ENCODE measurements around the gene ADTRP.
A peak's percentile ranks its signal among the peaks of the same experiment; 100 is the strongest.

ADTRP gene

GRCh38 chr6:11795403-11795802 is 16.8 kb upstream of the ADTRP start:
- no peak for TF ChIP-seq CTCF (IDR thresholded peaks at IDR 0.05; ENCODE audit: low read depth, low read length, missing control alignments)
- DNase-seq (ENCODE audit: low read depth) = no peak
- no peak overlapping the region for H3K4me3 ChIP-seq (ENCODE audit: low read depth, low read length)

GRCh38 chr6:11793277-11793676 is 14.7 kb upstream of the ADTRP start:
- no peak for DNase-seq (ENCODE audit: low read depth)
- H3K4me3 ChIP-seq (ENCODE audit: low read depth, low read length) = no peak overlapping the region
- TF ChIP-seq CTCF (IDR thresholded peaks at IDR 0.05; ENCODE audit: low read depth, low read length, missing control alignments) = no peak

- DNase-seq (ENCODE audit: low read depth) = no peak
- no peak for TF ChIP-seq CTCF (IDR thresholded peaks at IDR 0.05; ENCODE audit: low read depth, low read length, missing control alignments)
- no peak overlapping the region for H3K4me3 ChIP-seq (ENCODE audit: low read depth, low read length)
These were observed 12.9 kb upstream of the ADTRP start for GRCh38 chr6:11791354-11792107.

- no peak for TF ChIP-seq CTCF (IDR thresholded peaks at IDR 0.05; ENCODE audit: low read depth, low read length, missing control alignments)
- no peak for DNase-seq (ENCODE audit: low read depth)
- no peak overlapping the region for H3K4me3 ChIP-seq (ENCODE audit: low read depth, low read length)
These were observed 11.1 kb upstream of the ADTRP start for GRCh38 chr6:11789744-11790143.

GRCh38 chr6:11788043-11788442 is 9.4 kb upstream of the ADTRP start:
- no peak for TF ChIP-seq CTCF (IDR thresholded peaks at IDR 0.05; ENCODE audit: low read depth, low read length, missing control alignments)
- no peak for DNase-seq (ENCODE audit: low read depth)

GRCh38 chr6:11785774-11786579 is 7.4 kb upstream of the ADTRP start:
- H3K4me3 ChIP-seq (ENCODE audit: low read depth, low read length) = peak overlapping the region; percentile 45
- peak; percentile 85 for DNase-seq (ENCODE audit: low read depth)
- no peak for TF ChIP-seq CTCF (IDR thresholded peaks at IDR 0.05; ENCODE audit: low read depth, low read length, missing control alignments)

More at GRCh38 chr6:11788043-11788442, 9.4 kb upstream of the ADTRP start:
- no peak overlapping the region for H3K4me3 ChIP-seq (ENCODE audit: low read depth, low read length)

All from GM12864 (cell line).